Kidney (tissue), 14 donors: ENCODE measurements around the gene DOK6. TPM values are rescaled to one million over a fixed set of nuclear protein-coding genes. Genes with fewer than 3 reads are reported as not detected.

Source experiments
- DNase-seq, 5 donors: peaks; one replicate each; pipeline ENCODE4 v3.0.0-alpha.2; 2013 to 2020
- FAIRE-seq: peaks from 2 replicates; lab custom pipeline; 2012; peaks lifted over from hg19 to GRCh38; lab: Jason Lieb, UNC
- H3K27ac ChIP-seq, 2 donors: one replicate each; pipeline ENCODE4 v1.7.0; 2013; ENCODE audit warnings: low read depth in 2 of 2, low read length in 2 of 2, inconsistent platforms in 1 of 2
- H3K27me3 ChIP-seq: one replicate; pipeline ENCODE4 v1.7.1; 2013; ENCODE audit warnings: low read length, inconsistent platforms; ENCODE audit not compliant: control insufficient read depth, insufficient read depth
- H3K36me3 ChIP-seq, 3 donors: one replicate each; pipeline versions ENCODE4 v1.7.0 to v1.7.1; 2013; ENCODE audit warnings: low read length in 3 of 3, control low read depth in 1 of 3, inconsistent platforms in 1 of 3; ENCODE audit not compliant: insufficient read depth in 3 of 3, control insufficient read depth in 2 of 3
- H3K4me1 ChIP-seq, 3 donors: one replicate each; pipeline versions ENCODE4 v1.7.0 to v1.7.1; 2013; ENCODE audit warnings: low read length in 3 of 3, inconsistent platforms in 1 of 3, low read depth in 1 of 3; ENCODE audit not compliant: control insufficient read depth in 2 of 3, insufficient read depth in 2 of 3
- H3K4me3 ChIP-seq, 3 donors: one replicate each; pipeline versions ENCODE4 v1.7.0 to v1.8.1; 2013; ENCODE audit warnings: low read length in 3 of 3, control low read depth in 1 of 3, inconsistent platforms in 1 of 3
- H3K9ac ChIP-seq, 3 donors: one replicate each; pipeline versions ENCODE4 v1.7.0 to v1.7.1; 2013; ENCODE audit warnings: low read length in 3 of 3, control low read depth in 1 of 3, inconsistent platforms in 1 of 3
- H3K9me3 ChIP-seq, 3 donors: one replicate each; pipeline versions ENCODE4 v1.7.0 to v1.7.1; 2013; ENCODE audit warnings: low read length in 3 of 3, control low read depth in 1 of 3, inconsistent platforms in 1 of 3; ENCODE audit not compliant: control insufficient read depth in 2 of 3, insufficient read depth in 1 of 3
- CTCF ChIP-seq: IDR thresholded peaks from 3 replicates; pipeline ENCODE4 v1.5.1; 2012; ENCODE audit warnings: mild to moderate bottlenecking, moderate library complexity, borderline replicate concordance; ENCODE audit not compliant: insufficient read depth; ENCODE audit errors: extremely low read depth
- intact Hi-C: fragments of 100-400 bp; cut with DNase I; formaldehyde crosslinking; loops from one replicate; pipeline ENCODE4 v1.11.1; 2022
- polyA plus RNA-seq: library from polyadenylated mRNA; stranded (reverse); fragments of 350-450 nt; fragmentation: Illumina TruSeq; extraction: RNeasy Lipid Tissue Mini Kit (QIAGEN cat#74804); gene quantifications from one replicate; pipeline ENCODE4 v1.2.3, GENCODE V29; 2014; ENCODE audit warnings: low read depth, low replicate concordance; ENCODE audit not compliant: insufficient read depth
- total RNA-seq: library from RNA; stranded (reverse); fragmentation: NEBNext Ultra II Directional; extraction: Animal tissue kit (Norgen Biotek cat#: 25700); gene quantifications from one replicate; pipeline ENCODE4 v1.2.1, GENCODE V29; 2021
- donor health status: control.
- donor health status: control.
- donor health status: control.
- donor health status: control.
- donor health status: control.
- donor health status: DM: yes; HTN: yes; CAD: no.
- donor health status: Normal renal cell carcinoma (clear cell type).

Gene DOK6
- total and polyA plus RNA-seq, 2 donors from 2014 or later = 3.8 to 4.6 TPM

GRCh38 chr18:69795791-69796190 lies 395.1 kb downstream of the DOK6 start:
- no peaks in the 10 kb centered on the region for H3K36me3 ChIP-seq
- no peak overlapping the region for H3K27ac ChIP-seq
- no peak overlapping the region for H3K9ac ChIP-seq
- no peaks in the 10 kb centered on the region for H3K9me3 ChIP-seq
- no peak overlapping the region for H3K4me3 ChIP-seq
- FAIRE-seq (no peak), DNase-seq (peak in 2 of 5 donors; percentile 5 to 6)
- H3K27me3 ChIP-seq = no peaks in the 10 kb centered on the region
- no peaks in the 10 kb centered on the region for H3K4me1 ChIP-seq
- intact Hi-C loops = no loop called here
- no peak for TF ChIP-seq CTCF

- Histone ChIP-seq H3K27me3 (no peaks in the 10 kb centered on the region), H3K9ac (no peak overlapping the region), H3K27ac (no peak overlapping the region), H3K4me3 (no peak overlapping the region), H3K4me1 (no peaks in the 10 kb centered on the region), H3K36me3 (no peaks in the 10 kb centered on the region), H3K9me3 (no peaks in the 10 kb centered on the region)
- no peak for DNase-seq
- TF ChIP-seq CTCF = no peak
- intact Hi-C loops = no loop called here
- FAIRE-seq = no peak
These were observed 404.3 kb downstream of the DOK6 start for GRCh38 chr18:69804776-69805501.

GRCh38 chr18:69808399-69808798 lies 407.7 kb downstream of the DOK6 start:
- Histone ChIP-seq H3K9ac (no peak overlapping the region), H3K4me3 (no peak overlapping the region), H3K27ac (no peak overlapping the region), H3K36me3 (no peaks in the 10 kb centered on the region), H3K9me3 (no peaks in the 10 kb centered on the region), H3K4me1 (no peaks in the 10 kb centered on the region), H3K27me3 (no peaks in the 10 kb centered on the region)
- FAIRE-seq (no peak), DNase-seq (no peak)
- intact Hi-C loops = no loop called here
- TF ChIP-seq CTCF = no peak

GRCh38 chr18:69813559-69813958 lies 412.9 kb downstream of the DOK6 start:
- intact Hi-C loops = no loop called here
- TF ChIP-seq CTCF = no peak
- DNase-seq (no peak), FAIRE-seq (no peak)
- Histone ChIP-seq H3K4me1 (no peaks in the 10 kb centered on the region), H3K4me3 (no peak overlapping the region), H3K9me3 (no peaks in the 10 kb centered on the region), H3K9ac (no peak overlapping the region), H3K27me3 (no peaks in the 10 kb centered on the region), H3K36me3 (no peaks in the 10 kb centered on the region), H3K27ac (no peak overlapping the region)
